Measurements from ENCODE around the gene LRIG1. TPM values are rescaled to one million over a fixed set of nuclear protein-coding genes. Genes with fewer than 3 reads are reported as not detected.
A peak's percentile ranks its signal among the peaks of the same experiment; 100 is the strongest.

LRIG1 gene
- total and polyA plus RNA-seq, 10 of the 15 experiments (the other 5 are each of a cell fraction or from before 2014, with no cell fraction given): 0.84 to 16.4 (median 8.1) TPM

- POLR2A ChIA-PET: interaction anchor here (1.0 kb wide), 1 partner anchor 16 kb away, joined by 3 read pairs; no protein-coding TSS in a partner anchor
- H3K79me2 ChIP-seq (ENCODE audit: control insufficient read depth, insufficient read depth, low read length): peaks cover 9% of the 10 kb centered on the region
- in situ Hi-C loops (cut with MboI) (no loop called here), intact Hi-C loops (cut with micrococcal nuclease; ENCODE audit: unreplicated experiment) (no loop called here)
- DNase-seq (ENCODE audit: low read depth, low spot score) (no peak), ATAC-seq (no peak), FAIRE-seq (no peak)
- no TSS peak for BruUV-seq (replicated peaks)
- SMC1A ChIA-PET (ENCODE audit: uncharacterized antibody, unreplicated experiment): interaction anchor here (0.7 to 2.3 kb wide), 3 partner anchors 14 to 28 kb away, joined by 3 to 7 read pairs (median 6); no protein-coding TSS in a partner anchor
- H3K9me3 ChIP-seq (replicated peaks; ENCODE audit: control insufficient read depth, insufficient read depth, low read length): no peaks in the 10 kb centered on the region
- peaks cover 4% of the 10 kb centered on the region; the same call in 1 of the 2 replicates for H3K4me1 ChIP-seq (ENCODE audit: control insufficient read depth, insufficient read depth, low read length)
- H2AFZ ChIP-seq (ENCODE audit: control insufficient read depth, low read depth, low read length): no peak overlapping the region
- H4K20me1 ChIP-seq (ENCODE audit: control insufficient read depth, insufficient read depth): no peaks in the 10 kb centered on the region
- CTCF ChIA-PET: interaction anchor here (1.0 to 2.5 kb wide), 5 partner anchors 11 to 325 kb away, joined by 3 to 8 read pairs (median 3); no protein-coding TSS in a partner anchor
- no peak overlapping the region for H3K27ac ChIP-seq (ENCODE audit: control insufficient read depth, insufficient read depth)
- peak; percentile 62; the same call in 1 of the 2 replicates for TF ChIP-seq ZNF384 (IDR thresholded peaks at IDR 0.05; ENCODE audit: borderline replicate concordance, low read depth, low read length)
- TF ChIP-seq STAT3 (IDR thresholded peaks at IDR 0.05; ENCODE audit: low read depth, low read length): no peak
- no peak overlapping the region for H3K4me2 ChIP-seq (ENCODE audit: control insufficient read depth, insufficient read depth)
- H3K36me3 ChIP-seq (ENCODE audit: control insufficient read depth in 2 of 2, insufficient read depth in 2 of 2, low read length in 1 of 2): no peaks in the 10 kb centered on the region
- H3K27me3 ChIP-seq (replicated peaks in 1 of 2; ENCODE audit: control insufficient read depth in 2 of 2, insufficient read depth in 2 of 2, low read length in 1 of 2): peaks cover 0 to 2% of the 10 kb centered on the region in 2 experiments; a peak in 2 of 4 replicates
- WGBS (ENCODE audit: insufficient coverage, insufficient replicate concordance, low lambda C conversion rate, missing lambda C conversion rate): 64% methylated on average over 4 of the region's 5 CpGs
- H3K4me3 ChIP-seq: peak overlapping the region; percentile 2; the same call in 1 of the 2 replicates
- no peak overlapping the region for H3K9ac ChIP-seq (ENCODE audit: control insufficient read depth, insufficient read depth, low read length)
- RAD21 ChIA-PET (ENCODE audit: unreplicated experiment): interaction anchor here (0.5 to 1.1 kb wide), 3 partner anchors 16 to 89 kb away, joined by 3 read pairs; no protein-coding TSS in a partner anchor
These were observed 3.4 kb downstream of the LRIG1 start for GRCh38 chr3:66497288-66497984.

GRCh38 chr3:66496746-66497145 lies 4.1 kb downstream of the LRIG1 start:
- POLR2A ChIA-PET: interaction anchor here (1.0 kb wide), 1 partner anchor 16 kb away, joined by 3 read pairs; no protein-coding TSS in a partner anchor
- Histone ChIP-seq H3K4me3 (no peak overlapping the region), H3K9ac (ENCODE audit: control insufficient read depth, insufficient read depth, low read length) (no peak overlapping the region), H3K4me1 (ENCODE audit: control insufficient read depth, insufficient read depth, low read length) (peaks cover 4% of the 10 kb centered on the region; the same call in 1 of the 2 replicates), H3K79me2 (ENCODE audit: control insufficient read depth, insufficient read depth, low read length) (peaks cover 9% of the 10 kb centered on the region), H3K9me3 (replicated peaks; ENCODE audit: control insufficient read depth, insufficient read depth, low read length) (no peaks in the 10 kb centered on the region), H3K27ac (ENCODE audit: control insufficient read depth, insufficient read depth) (no peak overlapping the region), H4K20me1 (ENCODE audit: control insufficient read depth, insufficient read depth) (no peaks in the 10 kb centered on the region), H2AFZ (ENCODE audit: control insufficient read depth, low read depth, low read length) (no peak overlapping the region), H3K4me2 (ENCODE audit: control insufficient read depth, insufficient read depth) (peak overlapping the region; percentile 19; the same call in 1 of the 2 replicates), H3K36me3 (ENCODE audit: control insufficient read depth in 2 of 2, insufficient read depth in 2 of 2, low read length in 1 of 2) (no peaks in the 10 kb centered on the region), H3K27me3 (replicated peaks in 1 of 2; ENCODE audit: control insufficient read depth in 2 of 2, insufficient read depth in 2 of 2, low read length in 1 of 2) (peaks cover 0 to 2% of the 10 kb centered on the region in 2 experiments; a peak in 2 of 4 replicates)
- CTCF ChIA-PET: interaction anchor here (1.0 to 2.5 kb wide), 6 partner anchors 10 to 325 kb away, joined by 3 to 8 read pairs (median 3); no protein-coding TSS in a partner anchor
- no TSS peak for BruUV-seq (replicated peaks)
- intact Hi-C loops (cut with micrococcal nuclease; ENCODE audit: unreplicated experiment): no loop called here
- SMC1A ChIA-PET (ENCODE audit: uncharacterized antibody, unreplicated experiment): interaction anchor here (1.5 to 2.3 kb wide), 3 partner anchors 22 to 37 kb away, joined by 3 to 7 read pairs (median 6); no protein-coding TSS in a partner anchor
- no peak for ATAC-seq
- TF ChIP-seq RUNX3 (IDR thresholded peaks at IDR 0.05; ENCODE audit: low read length) (peak; percentile 25; the same call in 1 of the 2 replicates), SMAD1 (IDR thresholded peaks at IDR 0.05; ENCODE audit: low read depth, partially characterized antibody) (no peak)
- in situ Hi-C loops (cut with MboI): no loop called here
- no peak for DNase-seq (ENCODE audit: low read depth, low spot score)
- FAIRE-seq: no peak
- RAD21 ChIA-PET (ENCODE audit: unreplicated experiment): interaction anchor here (1.0 to 1.1 kb wide), 2 partner anchors 17 to 24 kb away, joined by 3 read pairs; no protein-coding TSS in a partner anchor
